Coronary artery (tissue), 2 donors: ENCODE data around the gene A1BG.
"Not testable (repeated sequence)": the region's sequence is repeated elsewhere in the genome, so short reads cannot be mapped to it uniquely, and the experiment has no call there.

Experiments
- DNase-seq: peaks from one replicate; pipeline ENCODE4 v3.0.0-alpha.2; 2017; ENCODE audit warnings: low spot score
- H3K27ac ChIP-seq, 2 donors: fragments of 200-600 bp; sonication (generic); one replicate each; pipeline ENCODE4 v1.5.1; 2016 to 2019
- H3K4me3 ChIP-seq: fragments of 200-600 bp; sonication (generic); 2 replicates; pipeline ENCODE4 v1.5.1; 2016; ENCODE audit warnings: mild to moderate bottlenecking, moderate library complexity
- TF ChIP-seq, protein P1 (sequence below): fragments of 200-600 bp; sonication (generic); IDR thresholded peaks from one replicate; pipeline ENCODE4 v1.5.1; 2019; ENCODE audit warnings: antibody characterized with exemption

Gene A1BG

DNA sequence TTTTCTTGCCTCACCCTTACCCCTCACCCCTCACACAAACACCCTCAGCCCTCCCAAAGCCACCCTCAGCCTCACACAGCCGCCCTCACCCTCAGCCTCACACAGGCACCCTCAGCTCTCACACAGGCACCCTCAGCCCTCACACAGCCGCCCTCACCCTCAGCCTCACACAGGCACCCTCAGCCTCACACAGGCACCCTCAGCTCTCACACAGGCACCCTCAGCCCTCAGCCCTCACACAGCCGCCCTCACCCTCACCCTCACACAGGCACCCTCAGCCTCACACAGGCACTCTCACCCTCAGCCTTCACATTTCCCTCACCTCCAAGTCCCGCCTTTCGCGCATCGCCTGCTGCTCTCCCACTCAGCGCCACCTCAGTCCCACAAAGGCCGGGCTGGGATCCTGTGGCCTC lies 26.8 kb downstream of the A1BG start:
- no peak for DNase-seq
- TF ChIP-seq, protein P1, sequence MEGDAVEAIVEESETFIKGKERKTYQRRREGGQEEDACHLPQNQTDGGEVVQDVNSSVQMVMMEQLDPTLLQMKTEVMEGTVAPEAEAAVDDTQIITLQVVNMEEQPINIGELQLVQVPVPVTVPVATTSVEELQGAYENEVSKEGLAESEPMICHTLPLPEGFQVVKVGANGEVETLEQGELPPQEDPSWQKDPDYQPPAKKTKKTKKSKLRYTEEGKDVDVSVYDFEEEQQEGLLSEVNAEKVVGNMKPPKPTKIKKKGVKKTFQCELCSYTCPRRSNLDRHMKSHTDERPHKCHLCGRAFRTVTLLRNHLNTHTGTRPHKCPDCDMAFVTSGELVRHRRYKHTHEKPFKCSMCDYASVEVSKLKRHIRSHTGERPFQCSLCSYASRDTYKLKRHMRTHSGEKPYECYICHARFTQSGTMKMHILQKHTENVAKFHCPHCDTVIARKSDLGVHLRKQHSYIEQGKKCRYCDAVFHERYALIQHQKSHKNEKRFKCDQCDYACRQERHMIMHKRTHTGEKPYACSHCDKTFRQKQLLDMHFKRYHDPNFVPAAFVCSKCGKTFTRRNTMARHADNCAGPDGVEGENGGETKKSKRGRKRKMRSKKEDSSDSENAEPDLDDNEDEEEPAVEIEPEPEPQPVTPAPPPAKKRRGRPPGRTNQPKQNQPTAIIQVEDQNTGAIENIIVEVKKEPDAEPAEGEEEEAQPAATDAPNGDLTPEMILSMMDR: no peak
- peak overlapping the region; percentile 87 for H3K4me3 ChIP-seq
- H3K27ac ChIP-seq: peak overlapping the region; percentile 85 to 98

GRCh38 chr19:58325311-58326022 lies 27.8 kb downstream of the A1BG start:
- Histone ChIP-seq H3K27ac (no peak overlapping the region), H3K4me3 (peak overlapping the region; percentile 87)
- DNase-seq: no peak
- TF ChIP-seq, protein P1: no peak

- DNase-seq: no peak
- TF ChIP-seq, protein P1: no peak
- H3K27ac ChIP-seq: no peak overlapping the region
- no peak overlapping the region for H3K4me3 ChIP-seq
These were observed 34.1 kb downstream of the A1BG start for GRCh38 chr19:58319241-58319640.

DNA sequence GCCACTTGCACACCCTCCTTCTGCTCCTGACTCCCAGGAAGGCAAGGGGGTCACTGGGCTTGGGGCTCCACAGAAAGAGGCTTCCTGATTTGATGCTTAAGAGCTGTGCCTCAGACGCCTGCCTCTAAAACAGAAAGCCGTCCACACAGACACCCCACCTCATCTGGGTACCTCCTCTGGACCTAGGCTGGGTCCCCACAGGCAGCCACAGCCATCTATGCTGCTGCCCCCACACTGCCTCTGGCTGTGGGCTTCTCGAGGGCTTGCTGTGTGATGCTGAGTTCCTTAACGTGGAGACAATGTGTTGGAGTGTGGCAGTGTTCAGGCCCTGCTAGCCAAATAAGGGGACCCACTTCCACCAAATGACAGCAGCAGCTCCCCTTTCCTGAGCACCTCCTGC lies 35.0 kb downstream of the A1BG start:
- Histone ChIP-seq H3K4me3 (no peak overlapping the region), H3K27ac (no peak overlapping the region)
- DNase-seq: no peak
- TF ChIP-seq, protein P1: no peak

- DNase-seq: no peak
- TF ChIP-seq, protein P1: no peak
- no peak overlapping the region for H3K27ac ChIP-seq
- no peak overlapping the region for H3K4me3 ChIP-seq
These were observed 35.7 kb downstream of the A1BG start for GRCh38 chr19:58317476-58318072.

DNA sequence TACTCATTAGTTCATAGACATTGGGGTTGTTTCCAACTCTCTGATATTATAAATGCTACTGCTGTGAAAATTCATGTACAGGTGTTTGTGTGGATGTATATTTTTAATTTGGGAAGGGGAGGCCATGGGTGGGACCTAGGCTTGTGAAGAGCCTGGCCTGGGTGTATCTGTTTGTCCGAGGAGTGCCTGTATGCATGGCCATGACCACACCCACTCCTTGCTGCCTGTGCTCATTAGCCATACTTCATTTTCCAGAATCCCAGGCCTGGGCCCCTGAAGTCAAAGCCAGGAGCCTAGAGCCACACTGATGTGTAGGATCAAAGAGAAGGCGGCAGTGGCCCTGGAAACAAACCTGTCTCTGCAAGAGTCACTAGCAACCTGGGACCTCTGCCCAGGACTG lies 37.7 kb downstream of the A1BG start:
- TF ChIP-seq, protein P1: no peak
- no peak for DNase-seq
- Histone ChIP-seq H3K4me3 (no peak overlapping the region), H3K27ac (no peak overlapping the region)

DNA sequence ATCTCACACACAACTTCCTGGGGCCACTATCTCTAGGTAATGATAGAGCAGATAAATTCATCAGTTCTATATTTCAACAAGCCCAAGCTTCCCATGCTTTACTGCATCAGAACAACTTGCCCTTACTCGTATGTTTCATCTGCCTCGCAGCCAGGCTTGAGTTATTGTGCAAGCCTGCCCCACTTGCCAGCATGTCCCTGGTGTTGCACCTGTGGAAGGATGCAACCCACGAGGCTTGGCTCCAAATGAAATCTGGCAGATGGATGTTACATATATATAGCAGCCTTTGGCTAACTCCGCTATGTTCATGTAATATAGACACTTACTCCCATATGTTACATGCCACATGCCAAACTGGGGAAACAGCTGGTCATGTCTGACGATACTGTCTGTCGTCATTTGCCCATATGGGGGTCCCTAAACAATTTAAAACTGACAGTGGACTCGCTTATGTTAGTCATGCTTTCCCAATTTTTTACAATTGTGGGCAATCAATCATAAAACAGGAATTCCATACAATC lies 41.9 kb downstream of the A1BG start:
- Histone ChIP-seq H3K27ac (no peak overlapping the region), H3K4me3 (no peak overlapping the region)
- DNase-seq: no peak
- TF ChIP-seq, protein P1: no peak

GRCh38 chr19:58310685-58311084 lies 42.6 kb downstream of the A1BG start:
- not testable (repeated sequence) for DNase-seq, H3K4me3 ChIP-seq, H3K27ac ChIP-seq
